Astrocyte (in vitro differentiated cells and primary cell): ENCODE results near the gene PHF11.

Experiments
- CTCF ChIP-seq: IDR thresholded peaks from 2 replicates; pipeline ENCODE4 v1.5.1; 2011; ENCODE audit warnings: low read depth, mild to moderate bottlenecking, inconsistent platforms, low read length, moderate library complexity; ENCODE audit not compliant: insufficient read depth
- EZH2 ChIP-seq: IDR thresholded peaks from 2 replicates; pipeline ENCODE4 v1.6.1; 2012; ENCODE audit warnings: mild to moderate bottlenecking, low read length, inconsistent platforms; ENCODE audit not compliant: insufficient read depth

DNA sequence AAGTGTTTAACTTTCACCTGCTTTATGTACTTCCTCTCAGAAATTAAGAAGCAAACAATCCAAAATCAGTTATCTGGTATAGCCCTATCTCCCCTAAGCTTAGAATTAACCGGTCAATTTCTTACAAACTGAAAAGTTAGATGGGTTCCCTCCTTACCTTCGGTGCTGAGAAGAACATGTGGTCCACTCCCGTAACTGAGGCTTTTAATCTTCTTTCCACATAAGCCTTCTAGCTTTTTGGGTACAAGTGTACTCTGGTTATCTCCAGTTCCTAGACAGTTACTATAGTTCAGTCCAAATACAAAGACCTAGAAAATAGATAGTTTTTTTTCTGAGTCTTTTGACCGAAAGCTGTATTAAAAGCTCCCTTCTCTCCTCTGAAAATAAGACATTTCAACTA is 70.7 kb downstream of the PHF11 start:
- TF ChIP-seq EZH2 (no peak), CTCF (no peak)
